ENCODE measurements around the gene FNDC3A.

- TF ChIP-seq POLR2AphosphoS5 (IDR thresholded peaks at IDR 0.05; ENCODE audit: low read depth, low read length) = no peak
- no peak for TF ChIP-seq SPI1 (IDR thresholded peaks at IDR 0.05; ENCODE audit: low read depth, low read length)
- no peak for TF ChIP-seq POLR2A (IDR thresholded peaks at IDR 0.05; ENCODE audit: low read depth, low read length)
These were observed 79.3 kb downstream of the FNDC3A start for GRCh38 chr13:49055021-49055420.
